ENCODE data around the gene RAB14.

DNA sequence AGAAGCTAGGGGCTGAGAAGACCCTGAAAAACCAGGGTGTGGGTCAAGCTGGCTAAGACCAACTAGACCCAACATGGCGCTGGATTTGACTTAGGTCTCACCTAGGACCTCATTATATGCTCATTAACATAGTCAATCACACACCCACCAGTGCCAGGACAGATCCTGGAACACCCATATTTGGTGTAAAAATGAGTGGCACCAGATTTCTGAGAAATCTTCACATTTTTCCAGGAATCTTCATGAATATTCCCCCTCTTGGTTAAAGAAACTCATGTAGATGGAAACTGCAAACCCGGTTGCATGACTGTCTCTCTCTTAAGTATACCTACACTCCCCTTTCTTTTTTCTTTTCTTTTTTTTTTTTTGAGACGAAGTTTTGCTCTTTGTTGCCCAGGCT is 17.9 kb upstream of the RAB14 start:
- TF ChIP-seq CTCF (IDR thresholded peaks at IDR 0.05) = no peak
- TF ChIP-seq POLR2A (IDR thresholded peaks at IDR 0.05) = no peak

Measured in testis (tissue), 2 donors.